Measurements from ENCODE around the gene ADARB1. TPM values are rescaled to one million over a fixed set of nuclear protein-coding genes. Genes with fewer than 3 reads are reported as not detected.
A peak's percentile ranks its signal among the peaks of the same experiment; 100 is the strongest.

The ADARB1 gene
- total and polyA plus RNA-seq, 2 donors (not counting 1 experiment from before 2014, with no cell fraction given) = 17.1 to 33.3 TPM

- Histone ChIP-seq H3K27me3 (replicated peaks in 1 of 4; ENCODE audit: control extremely low read depth in 1 of 4, control insufficient read depth in 3 of 4, insufficient read depth in 4 of 4, low read length in 3 of 4) (no peaks in the 10 kb centered on the region), H3K79me2 (ENCODE audit: control insufficient read depth, insufficient read depth, low read length) (peaks cover 96% of the 10 kb centered on the region), H3K4me2 (replicated peaks; ENCODE audit: low read depth, low read length, poor library complexity, severe bottlenecking) (no peak overlapping the region), H4K20me1 (ENCODE audit: control insufficient read depth, insufficient read depth, low read length, poor library complexity, severe bottlenecking) (peaks cover 75% of the 10 kb centered on the region), H3K27ac (ENCODE audit: low read length in 2 of 2) (peak overlapping the region in 1 of 2 donors; percentile 9), H3K36me3 (replicated peaks in 1 of 2; ENCODE audit: control extremely low read depth in 1 of 2, control insufficient read depth in 1 of 2, extremely low read depth in 1 of 2, insufficient read depth in 2 of 2, low read length in 1 of 2) (peaks cover 0 to 6% of the 10 kb centered on the region in 2 experiments), H3K4me1 (ENCODE audit: control insufficient read depth in 2 of 2, insufficient read depth in 2 of 2, low read length in 2 of 2) (peaks cover 54 to 57% of the 10 kb centered on the region in 2 donors), H3K9ac (ENCODE audit: low read length) (no peak overlapping the region), H3K4me3 (ENCODE audit: control extremely low read depth in 1 of 5, extremely low read depth in 1 of 5, insufficient read depth in 1 of 5, low read depth in 2 of 5, low read length in 4 of 5) (no peak overlapping the region), H2AFZ (ENCODE audit: insufficient read depth, low read depth, low read length, poor library complexity, severe bottlenecking) (no peak overlapping the region), H3K9me3 (ENCODE audit: control extremely low read depth in 1 of 3, control insufficient read depth in 2 of 3, insufficient read depth in 1 of 3, low read length in 2 of 3) (no peaks in the 10 kb centered on the region)
- ChIA-PET POLR2A (no interaction called here), CTCF (interaction anchor here (7.7 kb wide), 1 partner anchor 46 kb away, joined by 53 read pairs; no protein-coding TSS in a partner anchor)
- ATAC-seq (ENCODE audit: low read depth) (no peak), DNase-seq (no peak)
- no peak for TF ChIP-seq EZH2 (IDR thresholded peaks at IDR 0.05; ENCODE audit: borderline replicate concordance, insufficient read depth, low read depth, low read length, poor library complexity, severe bottlenecking)
- TF ChIP-seq CTCF (IDR thresholded peaks at IDR 0.05) = no peak
- H3K27ac Mint-ChIP-seq = no peak overlapping the region
- 83% methylated on average over 4 of the region's 4 CpGs for WGBS (ENCODE audit: insufficient coverage)
- H3K27me3 Mint-ChIP-seq = no peaks in the 10 kb centered on the region
- H3K9me3 Mint-ChIP-seq (ENCODE audit: insufficient read depth) = no peaks in the 10 kb centered on the region
- intact Hi-C loops (cut with micrococcal nuclease) = no loop called here
- peaks cover 87% of the 10 kb centered on the region for H3K4me1 Mint-ChIP-seq
- no peak overlapping the region for H3K4me3 Mint-ChIP-seq
Measured at GRCh38 chr21:45082736-45083135, 8.4 kb downstream of the ADARB1 start.

- H3K27me3 Mint-ChIP-seq = no peaks in the 10 kb centered on the region
- no peak for TF ChIP-seq EZH2 (IDR thresholded peaks at IDR 0.05; ENCODE audit: borderline replicate concordance, insufficient read depth, low read depth, low read length, poor library complexity, severe bottlenecking)
- H3K27ac Mint-ChIP-seq = no peak overlapping the region
- WGBS (ENCODE audit: insufficient coverage) = 89% methylated on average over 5 of the region's 7 CpGs
- no peak for ATAC-seq (ENCODE audit: low read depth)
- no peak overlapping the region for H3K4me2 ChIP-seq (replicated peaks; ENCODE audit: low read depth, low read length, poor library complexity, severe bottlenecking)
- H3K4me3 ChIP-seq (ENCODE audit: control extremely low read depth in 1 of 5, extremely low read depth in 1 of 5, insufficient read depth in 1 of 5, low read depth in 2 of 5, low read length in 4 of 5) = no peak overlapping the region
- no peaks in the 10 kb centered on the region for H3K9me3 Mint-ChIP-seq (ENCODE audit: insufficient read depth)
- peaks cover 0 to 6% of the 10 kb centered on the region in 2 experiments for H3K36me3 ChIP-seq (replicated peaks in 1 of 2; ENCODE audit: control extremely low read depth in 1 of 2, control insufficient read depth in 1 of 2, extremely low read depth in 1 of 2, insufficient read depth in 2 of 2, low read length in 1 of 2)
- H3K4me3 Mint-ChIP-seq = no peak overlapping the region
- H2AFZ ChIP-seq (ENCODE audit: insufficient read depth, low read depth, low read length, poor library complexity, severe bottlenecking) = no peak overlapping the region
- peaks cover 96% of the 10 kb centered on the region for H3K79me2 ChIP-seq (ENCODE audit: control insufficient read depth, insufficient read depth, low read length)
- peaks cover 45 to 49% of the 10 kb centered on the region in 2 donors for H3K4me1 ChIP-seq (ENCODE audit: control insufficient read depth in 2 of 2, insufficient read depth in 2 of 2, low read length in 2 of 2)
- no peak for DNase-seq
- no peak overlapping the region for H3K9ac ChIP-seq (ENCODE audit: low read length)
- ChIA-PET CTCF (no interaction called here), POLR2A (no interaction called here)
- peaks cover 75% of the 10 kb centered on the region for H4K20me1 ChIP-seq (ENCODE audit: control insufficient read depth, insufficient read depth, low read length, poor library complexity, severe bottlenecking)
- peaks cover 82% of the 10 kb centered on the region for H3K4me1 Mint-ChIP-seq
- no peaks in the 10 kb centered on the region for H3K27me3 ChIP-seq (replicated peaks in 1 of 4; ENCODE audit: control extremely low read depth in 1 of 4, control insufficient read depth in 3 of 4, insufficient read depth in 4 of 4, low read length in 3 of 4)
- no peak overlapping the region for H3K27ac ChIP-seq (ENCODE audit: low read length in 2 of 2)
- no peaks in the 10 kb centered on the region for H3K9me3 ChIP-seq (ENCODE audit: control extremely low read depth in 1 of 3, control insufficient read depth in 2 of 3, insufficient read depth in 1 of 3, low read length in 2 of 3)
- intact Hi-C loops (cut with micrococcal nuclease) = no loop called here
Measured at GRCh38 chr21:45084121-45084520, 9.7 kb downstream of the ADARB1 start.

All from B cell (primary cell).